H1 (cell line): ENCODE data around the gene SCPEP1. TPM values are rescaled to one million over a fixed set of nuclear protein-coding genes. Genes with fewer than 3 reads are reported as not detected.
A peak's percentile ranks its signal among the peaks of the same experiment; 100 is the strongest.

ENCODE experiments used
- ASH2L ChIP-seq: fragments of 200-600, 300-600 bp; sonication (generic); IDR thresholded peaks from one replicate; pipeline ENCODE4 v1.7.1; 2017; ENCODE audit warnings: low read length
- NANOG ChIP-seq: IDR thresholded peaks from 2 replicates; pipeline ENCODE4 v1.6.1; 2011; ENCODE audit warnings: low read length, low read depth, mild to moderate bottlenecking, inconsistent platforms; ENCODE audit not compliant: insufficient read depth, poor library complexity, severe bottlenecking
- YY1 ChIP-seq: IDR thresholded peaks from 2 replicates; pipeline ENCODE4 v1.6.1; 2011; ENCODE audit warnings: low read depth, mild to moderate bottlenecking, low read length
- polyA plus RNA-seq, 7 experiments: library from polyadenylated mRNA; depleted of rRNA in 3 of 7; stranded (reverse) in 5 of 7; unstranded in 2 of 7; fragments of >200 nt in 5 of 7; fragments of 200-250 nt in 2 of 7; gene quantifications; 1 replicate in 5 of 7; 2 replicates in 1 of 7; 4 replicates in 1 of 7; pipeline versions ENCODE4 v1.2.1 to v1.2.3, GENCODE V29; 2011 to 2013; ENCODE audit warnings: missing spikeins in 2 of 7, mixed read lengths in 2 of 7
- total RNA-seq: library from RNA; stranded (reverse); fragmentation: NEBNext Ultra II Directional; extraction: Animal tissue kit (Norgen Biotek cat#: 25700); gene quantifications from 2 replicates; pipeline ENCODE4 v1.2.1, GENCODE V29; 2021
- TF ChIP-seq, protein P1 (sequence below), 3 experiments: IDR thresholded peaks; 1 replicate in 2 of 3; 2 replicates in 1 of 3; pipeline versions ENCODE4 v1.5.1 to v1.6.1; 2011; ENCODE audit warnings: low read length in 3 of 3, mild to moderate bottlenecking in 3 of 3, inconsistent platforms in 2 of 3, low read depth in 1 of 3, moderate library complexity in 1 of 3; ENCODE audit not compliant: insufficient read depth in 1 of 3; ENCODE audit errors: control extremely low read depth in 1 of 3

SCPEP1 gene
- total and polyA plus RNA-seq, 2 of the 8 experiments (the other 6 are each of a cell fraction or from before 2014, with no cell fraction given) = 30.7 to 52.6 TPM

DNA sequence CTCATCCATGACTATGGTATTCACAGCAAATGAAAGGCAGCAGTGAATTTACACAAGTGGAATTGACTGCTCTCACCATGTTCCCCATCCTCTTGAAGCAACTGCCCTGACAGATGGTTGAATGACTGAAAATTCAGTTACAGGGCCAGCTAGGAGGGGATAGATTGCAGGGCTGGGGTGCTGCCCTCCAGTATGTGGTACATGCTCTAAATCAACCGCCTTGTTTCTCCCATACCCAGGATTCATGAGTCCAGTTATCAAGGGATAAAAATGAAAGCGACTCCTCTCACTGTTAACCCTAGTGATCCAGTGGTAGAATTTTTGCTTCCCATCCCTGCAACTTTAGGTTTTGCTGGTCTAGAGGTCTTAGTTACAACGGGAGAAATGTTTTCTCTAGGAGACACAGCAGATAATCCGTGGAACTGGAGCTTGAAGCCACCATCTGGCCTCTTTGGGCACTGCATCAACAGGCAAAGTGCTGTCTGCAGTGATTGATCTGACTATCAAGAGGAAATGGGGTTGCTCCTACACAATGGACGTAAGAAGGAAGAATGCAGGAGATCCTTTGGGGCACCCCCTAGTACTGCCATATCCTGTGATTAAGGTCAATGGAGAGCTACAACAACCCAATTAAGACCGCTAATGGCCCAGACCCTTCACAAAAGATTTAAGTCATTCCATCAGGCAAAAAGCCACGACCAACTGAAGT, 32.0 kb downstream of the SCPEP1 start (continued):
- TF ChIP-seq, protein P1, sequence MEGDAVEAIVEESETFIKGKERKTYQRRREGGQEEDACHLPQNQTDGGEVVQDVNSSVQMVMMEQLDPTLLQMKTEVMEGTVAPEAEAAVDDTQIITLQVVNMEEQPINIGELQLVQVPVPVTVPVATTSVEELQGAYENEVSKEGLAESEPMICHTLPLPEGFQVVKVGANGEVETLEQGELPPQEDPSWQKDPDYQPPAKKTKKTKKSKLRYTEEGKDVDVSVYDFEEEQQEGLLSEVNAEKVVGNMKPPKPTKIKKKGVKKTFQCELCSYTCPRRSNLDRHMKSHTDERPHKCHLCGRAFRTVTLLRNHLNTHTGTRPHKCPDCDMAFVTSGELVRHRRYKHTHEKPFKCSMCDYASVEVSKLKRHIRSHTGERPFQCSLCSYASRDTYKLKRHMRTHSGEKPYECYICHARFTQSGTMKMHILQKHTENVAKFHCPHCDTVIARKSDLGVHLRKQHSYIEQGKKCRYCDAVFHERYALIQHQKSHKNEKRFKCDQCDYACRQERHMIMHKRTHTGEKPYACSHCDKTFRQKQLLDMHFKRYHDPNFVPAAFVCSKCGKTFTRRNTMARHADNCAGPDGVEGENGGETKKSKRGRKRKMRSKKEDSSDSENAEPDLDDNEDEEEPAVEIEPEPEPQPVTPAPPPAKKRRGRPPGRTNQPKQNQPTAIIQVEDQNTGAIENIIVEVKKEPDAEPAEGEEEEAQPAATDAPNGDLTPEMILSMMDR (IDR thresholded peaks at IDR 0.05; ENCODE audit: control extremely low read depth in 1 of 3, insufficient read depth in 1 of 3, low read depth in 1 of 3, low read length in 3 of 3) = peak; percentile 69 to 85 (median 70)
- TF ChIP-seq ASH2L (no peak), YY1 (0 out of 2 replicates have a peak, but pooled peaks have one; percentile 38), NANOG (peak; percentile 74)
- TF ChIP-seq, all 59 proteins: peak for 5
